ENCODE data around the gene HEXD. TPM values are rescaled to one million over a fixed set of nuclear protein-coding genes. Genes with fewer than 3 reads are reported as not detected.

HEXD gene
- total and polyA plus RNA-seq, 2 of the 8 experiments (the other 6 are each of a cell fraction or from before 2014, with no cell fraction given), result 20.6 to 21.8 TPM

DNA sequence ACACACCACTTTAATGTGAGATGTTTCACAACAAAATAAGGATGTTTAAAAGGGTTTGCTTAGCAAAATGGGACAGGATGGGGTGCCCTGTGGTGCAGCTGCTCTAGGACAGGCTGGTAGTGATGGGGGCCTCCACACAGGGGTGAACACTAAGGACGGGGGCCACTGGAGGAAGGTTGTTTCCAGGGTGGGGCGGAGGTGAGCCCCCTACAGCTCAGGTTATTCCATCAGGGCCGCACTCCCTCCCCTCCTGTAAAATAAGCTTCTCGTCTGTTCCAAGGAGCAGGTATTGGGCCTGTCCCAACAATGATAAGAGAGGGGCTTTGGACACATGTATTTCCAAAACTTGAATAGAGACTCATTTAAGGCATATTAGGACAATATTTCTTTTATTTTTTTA, 1.9 kb upstream of the HEXD start:
- Histone ChIP-seq H3K27me3 (replicated peaks in 1 of 4; ENCODE audit: control insufficient read depth in 3 of 4, extremely low read depth in 1 of 4, insufficient read depth in 3 of 4, low read length in 3 of 4) (no peaks in the 10 kb centered on the region), H3K79me2 (ENCODE audit: control insufficient read depth in 1 of 2, insufficient read depth in 2 of 2, low read length in 2 of 2) (no peaks in the 10 kb centered on the region), H2AK5ac (ENCODE audit: low read depth, low read length) (no peak overlapping the region), H2BK15ac (ENCODE audit: low read length) (no peak overlapping the region), H4K8ac (ENCODE audit: extremely low read depth, insufficient read depth, low read length) (no peak overlapping the region), H4K91ac (replicated peaks; ENCODE audit: insufficient read length, low read length) (no peak overlapping the region), H3K4me3 (ENCODE audit: extremely low read depth in 1 of 4, insufficient read depth in 2 of 4, low read depth in 3 of 4, low read length in 4 of 4) (no peak overlapping the region), H3K14ac (ENCODE audit: insufficient read length) (no peak overlapping the region), H3K56ac (replicated peaks; ENCODE audit: insufficient read length, low read depth, low read length) (no peak overlapping the region), H2BK120ac (replicated peaks; ENCODE audit: low read depth, low read length) (no peak overlapping the region), H3K4me1 (replicated peaks in 1 of 4; ENCODE audit: control insufficient read depth in 3 of 4, insufficient read depth in 4 of 4, low read length in 3 of 4) (peaks cover 0 to 3% (median 1%) of the 10 kb centered on the region in 4 experiments; a peak in 4 of 7 replicates), H3K27ac (ENCODE audit: low read depth, low read length) (no peak overlapping the region), H2AFZ (ENCODE audit: low read length) (no peak overlapping the region), H3K4ac (replicated peaks; ENCODE audit: insufficient read length, low read depth, low read length) (no peak overlapping the region), H3K9ac (replicated peaks in 1 of 4; ENCODE audit: extremely low read depth in 1 of 4, low read depth in 3 of 4, low read length in 3 of 4) (no peak overlapping the region), H2BK5ac (ENCODE audit: low read depth, low read length) (no peak overlapping the region), H3K4me2 (ENCODE audit: insufficient read depth in 1 of 2, low read depth in 2 of 2, low read length in 2 of 2) (no peak overlapping the region), H2BK20ac (ENCODE audit: low read length) (no peak overlapping the region), H4K20me1 (replicated peaks in 1 of 2; ENCODE audit: control insufficient read depth in 1 of 2, insufficient read depth in 2 of 2, low read length in 2 of 2) (peaks cover 5 to 9% of the 10 kb centered on the region in 2 experiments), H2BK12ac (ENCODE audit: low read depth, low read length) (no peak overlapping the region), H3K18ac (ENCODE audit: extremely low read depth, low read length) (no peak overlapping the region), H3K36me3 (ENCODE audit: control insufficient read depth in 2 of 4, insufficient read depth in 4 of 4, low read length in 3 of 4) (peaks cover 0 to 2% (median 0%) of the 10 kb centered on the region in 4 experiments; a peak in 1 of 8 replicates), H3K79me1 (ENCODE audit: low read depth, low read length) (peaks cover 2% of the 10 kb centered on the region; the same call in 1 of the 2 replicates), H3K9me3 (ENCODE audit: insufficient read depth in 2 of 2, low read depth in 1 of 2, low read length in 1 of 2) (no peaks in the 10 kb centered on the region), H4K5ac (ENCODE audit: insufficient read length, low read depth, low read length) (no peak overlapping the region), H3K23me2 (ENCODE audit: low read depth, low read length) (peaks cover 6% of the 10 kb centered on the region), H3K23ac (ENCODE audit: insufficient read length) (no peak overlapping the region)
- POLR2A ChIA-PET (ENCODE audit: partially characterized antibody), result no interaction called here
- no peak for FAIRE-seq
- WGBS, 2 experiments (ENCODE audit: extremely low coverage in 1 of 2, insufficient coverage in 1 of 2, insufficient read length in 1 of 2, insufficient replicate concordance in 2 of 2, low coverage in 1 of 2, low lambda C conversion rate in 2 of 2, missing lambda C conversion rate in 1 of 2), result 80% methylated on average over 4 of the region's 4 CpGs; no CpG with 5 or more reads in 1 of the 2 experiments
- DNase-seq (ENCODE audit: low read depth in 1 of 2, low spot score in 2 of 2), result no peak
- CTCF ChIA-PET (ENCODE audit: partially characterized antibody), result interaction anchor here (0.6 to 2.1 kb wide), 7 partner anchors 8 to 126 kb away, joined by 3 to 6 read pairs (median 3); no protein-coding TSS in a partner anchor
- TF ChIP-seq, protein P1, sequence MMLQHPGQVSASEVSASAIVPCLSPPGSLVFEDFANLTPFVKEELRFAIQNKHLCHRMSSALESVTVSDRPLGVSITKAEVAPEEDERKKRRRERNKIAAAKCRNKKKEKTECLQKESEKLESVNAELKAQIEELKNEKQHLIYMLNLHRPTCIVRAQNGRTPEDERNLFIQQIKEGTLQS (IDR thresholded peaks at IDR 0.05; ENCODE audit: insufficient read depth, low read depth, low read length), result no peak
- TF ChIP-seq BACH1 (IDR thresholded peaks at IDR 0.05; ENCODE audit: low read length), result no peak
- TF ChIP-seq FOSL1 (IDR thresholded peaks at IDR 0.05; ENCODE audit: insufficient read depth, low read depth, low read length), result no peak
- TF ChIP-seq SP2 (IDR thresholded peaks at IDR 0.05; ENCODE audit: low read length), result no peak
- TF ChIP-seq SIRT6 (IDR thresholded peaks at IDR 0.05; ENCODE audit: low read length), result no peak
- TF ChIP-seq TEAD4 (IDR thresholded peaks at IDR 0.05; ENCODE audit: low read depth, low read length), result no peak
- no peak for TF ChIP-seq CHD2 (IDR thresholded peaks at IDR 0.05; ENCODE audit: low read length)
- no peak for TF ChIP-seq CEBPB (IDR thresholded peaks at IDR 0.05; ENCODE audit: low read depth, low read length)
- TF ChIP-seq TBP (IDR thresholded peaks at IDR 0.05; ENCODE audit: low read depth, low read length), result no peak
- no peak for TF ChIP-seq SIX5 (IDR thresholded peaks at IDR 0.05; ENCODE audit: low read depth, low read length)
- TF ChIP-seq KDM4A (IDR thresholded peaks at IDR 0.05; ENCODE audit: low read depth, low read length, severe bottlenecking), result no peak
- TF ChIP-seq, protein P2, sequence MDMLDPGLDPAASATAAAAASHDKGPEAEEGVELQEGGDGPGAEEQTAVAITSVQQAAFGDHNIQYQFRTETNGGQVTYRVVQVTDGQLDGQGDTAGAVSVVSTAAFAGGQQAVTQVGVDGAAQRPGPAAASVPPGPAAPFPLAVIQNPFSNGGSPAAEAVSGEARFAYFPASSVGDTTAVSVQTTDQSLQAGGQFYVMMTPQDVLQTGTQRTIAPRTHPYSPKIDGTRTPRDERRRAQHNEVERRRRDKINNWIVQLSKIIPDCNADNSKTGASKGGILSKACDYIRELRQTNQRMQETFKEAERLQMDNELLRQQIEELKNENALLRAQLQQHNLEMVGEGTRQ (IDR thresholded peaks at IDR 0.05; ENCODE audit: low read length), result no peak
- TF ChIP-seq SAP30 (IDR thresholded peaks at IDR 0.05; ENCODE audit: insufficient read depth, insufficient replicate concordance, low read length), result no peak
- no peak for TF ChIP-seq SP4 (IDR thresholded peaks at IDR 0.05; ENCODE audit: low read length)
